HepG2 (cell line): Measurements from ENCODE around the gene LRRN4CL. TPM values are rescaled to one million over a fixed set of nuclear protein-coding genes. Genes with fewer than 3 reads are reported as not detected.

ENCODE experiments used
- ATAC-seq: fragments of 200-7000 bp; cut with Tn5 transposase; 3 replicates; pipeline ENCODE4 v1.9.1; 2020; ENCODE audit warnings: mild to moderate bottlenecking, moderate library complexity
- BruUV-seq: library from RNA; stranded (reverse); fragments of 400-500 nt; replicated peaks from 2 replicates; lab custom pipeline; 2021; lab: Mats Ljungman, UMichigan
- CTCF ChIA-PET: fragments of 300-600 bp; formaldehyde crosslinking; extraction: SDS; loops from one replicate; lab custom pipeline; 2021; ENCODE audit warnings: low total read pairs, inconsistent platforms, low intra/inter-chr PET ratio; lab: Yijun Ruan, JAX
- POLR2A ChIA-PET: fragments of 350-600 bp; sonication (Branson Sonifier 250); formaldehyde crosslinking; loops from one replicate; lab custom pipeline; 2020; ENCODE audit warnings: antibody characterized with exemption, inconsistent platforms; lab: Yijun Ruan, JAX
- DNase-seq: peaks from one replicate; pipeline ENCODE4 v3.0.0-alpha.2; 2015; ENCODE audit warnings: low spot score
- FAIRE-seq: peaks from 3 replicates; lab custom pipeline; 2011; peaks lifted over from hg19 to GRCh38; lab: Jason Lieb, UNC
- H2AFZ ChIP-seq: one replicate; pipeline ENCODE4 v1.6.1; 2011; ENCODE audit warnings: low read length, inconsistent platforms
- H3K27ac ChIP-seq: fragments of 300-600 bp; 3 replicates; pipeline ENCODE4 v1.8.0; 2011; ENCODE audit warnings: mixed run types, mild to moderate bottlenecking, mixed read lengths, low read length, inconsistent platforms; ENCODE audit not compliant: insufficient read depth; ENCODE audit errors: extremely low read length
- H3K27me3 ChIP-seq, 2 experiments: fragments of 200-600 bp in 1 of 2; 2 replicates in 1 of 2; 3 replicates in 1 of 2; pipeline versions ENCODE4 v1.6.0 to v1.8.0; 2011; ENCODE audit warnings: low read length in 2 of 2, mild to moderate bottlenecking in 2 of 2, moderate library complexity in 2 of 2, inconsistent platforms in 1 of 2; ENCODE audit not compliant: insufficient read depth in 2 of 2, control insufficient read depth in 1 of 2
- H3K36me3 ChIP-seq, 2 experiments: fragments of 200-600 bp in 1 of 2; replicated peaks in 1 of 2; 2 replicates in 1 of 2; 3 replicates in 1 of 2; pipeline versions ENCODE4 v1.5.1 to v1.8.0; 2011; ENCODE audit warnings: low read length in 2 of 2, inconsistent platforms in 1 of 2; ENCODE audit not compliant: insufficient read depth in 2 of 2, control insufficient read depth in 1 of 2
- H3K4me1 ChIP-seq: 2 replicates; pipeline ENCODE4 v1.5.1; 2012; ENCODE audit warnings: low read length, inconsistent platforms; ENCODE audit not compliant: insufficient read depth
- H3K4me2 ChIP-seq: 2 replicates; pipeline ENCODE4 v1.6.0; 2011; ENCODE audit warnings: low read depth, low read length, inconsistent platforms
- H3K4me3 ChIP-seq, 3 experiments: fragments of 200-600 bp in 1 of 3; sonication (generic), shearing (Covaris generic) in 1 of 3; replicated peaks in 1 of 3; 2 replicates each; pipeline ENCODE4 v1.5.1; 2011 to 2016; ENCODE audit warnings: low read length in 3 of 3, inconsistent platforms in 2 of 3, low read depth in 2 of 3, mild to moderate bottlenecking in 2 of 3, control low read depth in 1 of 3, mixed read lengths in 1 of 3; ENCODE audit not compliant: insufficient read depth in 1 of 3
- H3K79me2 ChIP-seq: one replicate; pipeline ENCODE4 v1.6.1; 2011; ENCODE audit warnings: low read length, inconsistent platforms; ENCODE audit not compliant: insufficient read depth
- H3K9ac ChIP-seq: 2 replicates; pipeline ENCODE4 v1.6.0; 2011; ENCODE audit warnings: mild to moderate bottlenecking, low read depth, low read length, inconsistent platforms; ENCODE audit not compliant: insufficient read depth
- H3K9me3 ChIP-seq: 2 replicates; pipeline ENCODE4 v1.5.1; 2012; ENCODE audit warnings: mild to moderate bottlenecking, low read length
- H4K20me1 ChIP-seq: 2 replicates; pipeline ENCODE4 v1.6.0; 2011; ENCODE audit warnings: inconsistent platforms, mild to moderate bottlenecking, low read length, moderate library complexity; ENCODE audit not compliant: insufficient read depth
- ASH2L ChIP-seq: fragments of 300-600, 200-600 bp; sonication (generic); IDR thresholded peaks from 2 replicates; pipeline ENCODE4 v1.7.0; 2017; ENCODE audit warnings: low read depth, mild to moderate bottlenecking, moderate library complexity, mixed read lengths, low read length; ENCODE audit not compliant: insufficient read length
- BCL6 ChIP-seq: IDR thresholded peaks from 2 replicates; pipeline ENCODE4 v1.6.1; 2016; ENCODE audit warnings: missing genetic modification reagents, missing compliant biosample characterization
- DPF2 ChIP-seq: sonication (generic); formaldehyde crosslinking; IDR thresholded peaks from 2 replicates; pipeline ENCODE4 v1.4.0; 2020; ENCODE audit warnings: mild to moderate bottlenecking, low read depth, missing genetic modification reagents, borderline replicate concordance
- GABPA ChIP-seq, 2 experiments: IDR thresholded peaks; 2 replicates each; pipeline ENCODE4 v1.6.1; 2011 to 2016; ENCODE audit warnings: low read depth in 2 of 2, low read length in 1 of 2, missing biosample characterization in 1 of 2, missing genetic modification characterization in 1 of 2
- GFI1 ChIP-seq: sonication (generic); formaldehyde crosslinking; IDR thresholded peaks from 2 replicates; pipeline ENCODE4 v1.5.0; 2020; ENCODE audit warnings: missing genetic modification reagents, mild to moderate bottlenecking, borderline replicate concordance
- NONO ChIP-seq, 2 experiments: fragments of 450-650 bp in 1 of 2; sonication (generic) in 1 of 2; formaldehyde crosslinking in 1 of 2; IDR thresholded peaks in 1 of 2; conservative IDR thresholded peaks in 1 of 2; 2 replicates each; pipeline versions ENCODE4 v1.6.1 to v1.8.0; 2017 to 2022; ENCODE audit warnings: mild to moderate bottlenecking in 1 of 2, missing genetic modification reagents in 1 of 2, moderate library complexity in 1 of 2
- RORA ChIP-seq: sonication (generic); formaldehyde crosslinking; IDR thresholded peaks from 2 replicates; pipeline ENCODE4 v1.5.0; 2020; ENCODE audit warnings: mild to moderate bottlenecking, missing genetic modification reagents, moderate library complexity
- STAT6 ChIP-seq: sonication (generic); formaldehyde crosslinking; IDR thresholded peaks from 2 replicates; pipeline ENCODE4 v1.4.0; 2020; ENCODE audit warnings: missing genetic modification reagents, mild to moderate bottlenecking, borderline replicate concordance
- TFE3 ChIP-seq: IDR thresholded peaks from 2 replicates; pipeline ENCODE4 v1.6.1; 2016
- TGIF2 ChIP-seq: IDR thresholded peaks from 2 replicates; pipeline ENCODE4 v1.6.1; 2016; ENCODE audit warnings: control low read depth, missing compliant biosample characterization
- USF2 ChIP-seq, 2 experiments: sonication (generic) in 1 of 2; formaldehyde crosslinking in 1 of 2; IDR thresholded peaks; 2 replicates each; pipeline versions ENCODE4 v1.5.1 to v1.6.1; 2011 to 2020; ENCODE audit warnings: borderline replicate concordance in 1 of 2, low read depth in 1 of 2, low read length in 1 of 2, mild to moderate bottlenecking in 1 of 2, missing genetic modification reagents in 1 of 2, moderate library complexity in 1 of 2
- ZNF235 ChIP-seq: sonication (generic); formaldehyde crosslinking; IDR thresholded peaks from 2 replicates; pipeline ENCODE4 v1.8.1; 2023; ENCODE audit warnings: mild to moderate bottlenecking, missing genetic modification reagents, borderline replicate concordance
- ZNF451 ChIP-seq: sonication (generic); formaldehyde crosslinking; IDR thresholded peaks from 2 replicates; pipeline ENCODE4 v1.5.0; 2020; ENCODE audit warnings: mild to moderate bottlenecking, missing genetic modification reagents
- ZNF564 ChIP-seq: sonication (generic); formaldehyde crosslinking; IDR thresholded peaks from 2 replicates; pipeline ENCODE4 v1.8.1; 2023; ENCODE audit warnings: mild to moderate bottlenecking, missing genetic modification reagents
- ZNF761 ChIP-seq: sonication (generic); formaldehyde crosslinking; conservative IDR thresholded peaks from 2 replicates; pipeline ENCODE4 v1.4.0; 2020; ENCODE audit warnings: mild to moderate bottlenecking, missing genetic modification reagents
- WGBS: methylation state at CpG from one replicate; pipeline ENCODE4 v1.1.6; 2017; ENCODE audit warnings: low lambda C conversion rate; 5-methylcytosine and 5-hydroxymethylcytosine counted together
- in situ Hi-C: cut with HindIII; loops from 2 replicates; pipeline ENCODE4 v1.10.0; 2017; ENCODE audit warnings: low pct_unique_long_range_greater_than_20kb; ENCODE audit not compliant: extremely low pct_ligation_motif_present
- intact Hi-C: fragments of 100-400 bp; cut with micrococcal nuclease; formaldehyde crosslinking; loops from one replicate; pipeline ENCODE4 v1.10.0; 2022; ENCODE audit not compliant: unreplicated experiment
- polyA plus RNA-seq, 8 experiments: library from polyadenylated mRNA; depleted of rRNA in 3 of 8; stranded (reverse) in 7 of 8; unstranded in 1 of 8; fragments of >200 nt; fragmentation: Illumina TruSeq in 4 of 8; extraction: Trizol in 4 of 8; gene quantifications; 2 replicates each; pipeline versions ENCODE4 v1.2.1 to v1.2.3, GENCODE V29; 2011 to 2016; ENCODE audit warnings: low read depth in 4 of 8, missing spikeins in 1 of 8, mixed read lengths in 1 of 8; ENCODE audit not compliant: insufficient read depth in 1 of 8
- total RNA-seq, 5 experiments: library from RNA; depleted of rRNA; stranded (reverse); fragments of >200 nt; fragmentation: Illumina TruSeq; extraction: Trizol; gene quantifications; 2 replicates each; pipeline ENCODE4 v1.2.3, GENCODE V29; 2016; ENCODE audit warnings: low read depth in 1 of 5

LRRN4CL gene
- total and polyA plus RNA-seq, 2 of the 13 experiments (the other 11 are each of a cell fraction or from before 2014, with no cell fraction given), result 0.11 TPM; not detected in 1

- WGBS, result 98% methylated on average over 7 of the region's 7 CpGs
- Histone ChIP-seq H4K20me1 (peaks cover 6% of the 10 kb centered on the region; the same call in 1 of the 2 replicates), H3K9ac (no peak overlapping the region), H3K27me3 (no peaks in the 10 kb centered on the region), H2AFZ (no peak overlapping the region), H3K4me2 (no peak overlapping the region), H3K79me2 (no peaks in the 10 kb centered on the region), H3K9me3 (no peaks in the 10 kb centered on the region), H3K36me3 (peaks cover 14 to 57% of the 10 kb centered on the region in 2 experiments), H3K27ac (no peak overlapping the region), H3K4me3 (no peak overlapping the region), H3K4me1 (peaks cover 16% of the 10 kb centered on the region)
- CTCF ChIA-PET, result no interaction called here
- FAIRE-seq (no peak), ATAC-seq (no peak), DNase-seq (no peak)
- intact Hi-C loops (no loop called here), in situ Hi-C loops (no loop called here)
- no TSS peak for BruUV-seq
- POLR2A ChIA-PET, result no interaction called here
- TF ChIP-seq ZNF564 (CRISPR knock-in tag) (no peak), TGIF2 (CRISPR knock-in tag) (no peak), USF2 (IDR thresholded peaks at IDR 0.05; ENCODE audit: low read depth, low read length) (no peak), USF2 (CRISPR knock-in tag; IDR thresholded peaks at IDR 0.05; ENCODE audit: borderline replicate concordance) (no peak), BCL6 (CRISPR knock-in tag) (no peak), ZNF451 (CRISPR knock-in tag) (no peak), STAT6 (CRISPR knock-in tag) (no peak), GABPA (IDR thresholded peaks at IDR 0.05; ENCODE audit: low read depth, low read length) (no peak), GABPA (CRISPR knock-in tag; IDR thresholded peaks at IDR 0.05; ENCODE audit: low read depth) (no peak), RORA (CRISPR knock-in tag) (no peak), GFI1 (CRISPR knock-in tag) (no peak), ZNF235 (no peak), ZNF761 (no peak), DPF2 (CRISPR knock-in tag) (no peak), ASH2L (no peak), NONO (IDR thresholded peaks at IDR 0.05) (no peak), NONO (CRISPR knock-in tag; conservative IDR thresholded peaks at IDR 0.05) (no peak), TFE3 (CRISPR knock-in tag) (no peak)
Measured at GRCh38 chr11:62710001-62710345, 20.6 kb upstream of the LRRN4CL start.
